D721Med (cell line): ENCODE results near the gene PLSCR5.

Source experiments
- DNase-seq: peaks from one replicate; pipeline ENCODE4 v3.0.0; 2011; ENCODE audit warnings: low spot score; ENCODE audit not compliant: insufficient read length
- FAIRE-seq: peaks from 2 replicates; lab custom pipeline; 2011; peaks lifted over from hg19 to GRCh38; lab: Jason Lieb, UNC
- CTCF ChIP-seq: IDR thresholded peaks from 2 replicates; pipeline ENCODE4 v1.5.1; 2012; ENCODE audit warnings: mild to moderate bottlenecking, control low read depth; ENCODE audit not compliant: insufficient read depth; ENCODE audit errors: missing control alignments

Gene PLSCR5

GRCh38 chr3:146589899-146590508, 15.1 kb downstream of the PLSCR5 start:
- DNase-seq (no peak), FAIRE-seq (peak; percentile 77)
- TF ChIP-seq CTCF, result peak; percentile 92

DNA sequence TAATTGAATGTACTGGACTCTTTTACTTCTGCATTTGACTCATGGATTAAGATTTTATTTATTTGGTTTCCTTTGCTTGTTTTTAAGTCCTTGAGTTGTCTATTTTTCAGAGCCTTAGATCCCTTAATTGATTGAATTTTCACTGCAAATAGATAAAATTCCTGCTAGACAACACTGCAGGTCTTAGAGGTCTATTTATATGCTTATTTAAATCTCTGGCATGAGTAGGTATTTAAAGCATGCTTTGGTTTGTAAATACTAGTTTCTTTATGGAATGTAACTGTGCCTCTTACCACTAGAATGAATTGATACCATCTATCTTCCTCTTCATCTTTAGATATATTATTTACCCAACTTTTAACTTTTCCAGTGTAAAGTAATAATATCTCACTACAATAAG, 20.0 kb downstream of the PLSCR5 start:
- no peak for TF ChIP-seq CTCF
- no peak for DNase-seq
- FAIRE-seq, result no peak

GRCh38 chr3:146581951-146582467, 23.1 kb downstream of the PLSCR5 start:
- no peak for TF ChIP-seq CTCF
- no peak for FAIRE-seq
- no peak for DNase-seq

DNA sequence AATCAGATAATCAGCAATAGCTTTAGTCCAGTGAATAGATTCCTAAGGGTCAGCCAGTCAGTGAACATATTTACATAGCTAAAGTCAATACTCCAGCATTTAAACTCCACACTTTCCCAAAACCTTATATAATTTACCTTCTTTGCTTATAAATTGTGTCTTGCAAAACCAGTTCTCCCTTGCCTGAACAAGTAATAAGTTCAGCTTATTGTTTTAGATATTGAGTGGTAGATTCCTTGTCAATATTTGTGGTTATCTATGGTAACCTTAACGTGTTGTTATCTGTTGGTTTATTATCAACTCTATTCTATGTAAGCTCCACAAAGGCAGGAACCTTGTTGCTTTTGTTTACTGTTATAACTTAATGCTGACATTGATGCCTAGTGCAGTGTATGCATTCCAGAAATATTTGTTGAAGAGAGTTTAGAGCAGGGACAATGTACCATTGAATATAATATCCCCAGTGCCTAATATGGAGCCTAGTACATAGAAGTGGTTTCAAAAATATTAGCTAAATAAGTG, 24.0 kb downstream of the PLSCR5 start:
- DNase-seq (no peak), FAIRE-seq (no peak)
- no peak for TF ChIP-seq CTCF

DNA sequence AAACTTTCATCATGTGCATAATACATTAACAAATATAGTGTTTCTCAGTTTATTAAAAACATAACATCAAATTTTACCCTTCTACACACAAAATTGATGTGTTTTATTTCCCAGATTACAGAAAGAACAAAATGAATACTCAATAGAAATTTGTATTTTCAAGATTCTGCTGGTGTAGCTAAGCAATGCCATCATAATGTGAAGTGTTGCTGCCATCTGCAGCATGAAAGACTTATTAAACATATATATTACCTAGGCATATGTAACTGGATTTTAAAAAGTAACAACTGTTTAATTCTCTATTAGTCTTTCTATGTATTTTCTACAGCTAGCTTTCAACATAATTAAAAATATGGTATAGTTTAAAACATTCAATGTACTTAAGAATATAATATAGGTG, 27.5 kb downstream of the PLSCR5 start:
- DNase-seq (no peak), FAIRE-seq (no peak)
- peak; percentile 61 for TF ChIP-seq CTCF

- FAIRE-seq (no peak), DNase-seq (no peak)
- no peak for TF ChIP-seq CTCF
These were observed 29.5 kb downstream of the PLSCR5 start for GRCh38 chr3:146575636-146576035.

- FAIRE-seq, result no peak
- TF ChIP-seq CTCF, result no peak
- no peak for DNase-seq
These were observed 31.0 kb downstream of the PLSCR5 start for GRCh38 chr3:146574173-146574572.
